ENCODE data around the gene IKBKE. TPM values are rescaled to one million over a fixed set of nuclear protein-coding genes. Genes with fewer than 3 reads are reported as not detected.

IKBKE gene
- total and polyA plus RNA-seq, 2 donors from 2014 or later = 3.4 to 14.5 TPM

DNA sequence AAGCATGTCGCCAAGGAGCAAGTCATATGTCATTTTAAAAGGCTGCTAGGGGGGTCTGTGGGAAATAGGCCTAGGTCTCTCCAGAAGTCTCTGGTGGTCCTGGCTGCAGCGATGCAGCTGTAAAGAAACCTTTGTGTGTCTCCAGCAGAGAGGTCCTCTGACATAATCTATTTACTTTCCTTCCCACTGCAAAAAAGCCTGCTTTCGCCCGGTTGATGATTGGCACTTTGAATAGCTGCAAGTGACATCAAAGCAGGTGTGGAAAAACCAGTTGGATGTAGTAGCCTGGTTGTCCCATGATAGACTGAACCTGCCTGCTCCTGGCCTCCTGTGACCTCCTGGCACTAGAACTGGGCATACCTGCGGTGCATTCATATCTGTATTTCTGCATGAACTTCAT is 50.9 kb downstream of the IKBKE start:
- DNase-seq (peak in 1 of 5 donors; percentile 32), FAIRE-seq (no peak)
- H3K4me1 ChIP-seq (ENCODE audit: control insufficient read depth in 2 of 3, insufficient read depth in 2 of 3, low read depth in 1 of 3, low read length in 3 of 3) = peaks cover 0 to 2% (median 0%) of the 10 kb centered on the region in 3 donors
- H3K4me3 ChIP-seq (ENCODE audit: low read length in 3 of 3) = no peak overlapping the region
- H3K9me3 ChIP-seq (ENCODE audit: control insufficient read depth in 2 of 3, insufficient read depth in 1 of 3, low read length in 3 of 3) = no peaks in the 10 kb centered on the region
- intact Hi-C loops (cut with DNase I) = no loop called here
- H3K27me3 ChIP-seq (ENCODE audit: control insufficient read depth, insufficient read depth, low read length) = no peaks in the 10 kb centered on the region
- no peak overlapping the region for H3K9ac ChIP-seq (ENCODE audit: low read length in 3 of 3)
- TF ChIP-seq, protein P1, sequence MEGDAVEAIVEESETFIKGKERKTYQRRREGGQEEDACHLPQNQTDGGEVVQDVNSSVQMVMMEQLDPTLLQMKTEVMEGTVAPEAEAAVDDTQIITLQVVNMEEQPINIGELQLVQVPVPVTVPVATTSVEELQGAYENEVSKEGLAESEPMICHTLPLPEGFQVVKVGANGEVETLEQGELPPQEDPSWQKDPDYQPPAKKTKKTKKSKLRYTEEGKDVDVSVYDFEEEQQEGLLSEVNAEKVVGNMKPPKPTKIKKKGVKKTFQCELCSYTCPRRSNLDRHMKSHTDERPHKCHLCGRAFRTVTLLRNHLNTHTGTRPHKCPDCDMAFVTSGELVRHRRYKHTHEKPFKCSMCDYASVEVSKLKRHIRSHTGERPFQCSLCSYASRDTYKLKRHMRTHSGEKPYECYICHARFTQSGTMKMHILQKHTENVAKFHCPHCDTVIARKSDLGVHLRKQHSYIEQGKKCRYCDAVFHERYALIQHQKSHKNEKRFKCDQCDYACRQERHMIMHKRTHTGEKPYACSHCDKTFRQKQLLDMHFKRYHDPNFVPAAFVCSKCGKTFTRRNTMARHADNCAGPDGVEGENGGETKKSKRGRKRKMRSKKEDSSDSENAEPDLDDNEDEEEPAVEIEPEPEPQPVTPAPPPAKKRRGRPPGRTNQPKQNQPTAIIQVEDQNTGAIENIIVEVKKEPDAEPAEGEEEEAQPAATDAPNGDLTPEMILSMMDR (IDR thresholded peaks at IDR 0.05; ENCODE audit: borderline replicate concordance, extremely low read depth, insufficient read depth) = no peak
- no peaks in the 10 kb centered on the region for H3K36me3 ChIP-seq (ENCODE audit: control insufficient read depth in 2 of 3, insufficient read depth in 3 of 3, low read length in 3 of 3)
- no peak overlapping the region for H3K27ac ChIP-seq (ENCODE audit: low read depth in 2 of 2, low read length in 2 of 2)

DNA sequence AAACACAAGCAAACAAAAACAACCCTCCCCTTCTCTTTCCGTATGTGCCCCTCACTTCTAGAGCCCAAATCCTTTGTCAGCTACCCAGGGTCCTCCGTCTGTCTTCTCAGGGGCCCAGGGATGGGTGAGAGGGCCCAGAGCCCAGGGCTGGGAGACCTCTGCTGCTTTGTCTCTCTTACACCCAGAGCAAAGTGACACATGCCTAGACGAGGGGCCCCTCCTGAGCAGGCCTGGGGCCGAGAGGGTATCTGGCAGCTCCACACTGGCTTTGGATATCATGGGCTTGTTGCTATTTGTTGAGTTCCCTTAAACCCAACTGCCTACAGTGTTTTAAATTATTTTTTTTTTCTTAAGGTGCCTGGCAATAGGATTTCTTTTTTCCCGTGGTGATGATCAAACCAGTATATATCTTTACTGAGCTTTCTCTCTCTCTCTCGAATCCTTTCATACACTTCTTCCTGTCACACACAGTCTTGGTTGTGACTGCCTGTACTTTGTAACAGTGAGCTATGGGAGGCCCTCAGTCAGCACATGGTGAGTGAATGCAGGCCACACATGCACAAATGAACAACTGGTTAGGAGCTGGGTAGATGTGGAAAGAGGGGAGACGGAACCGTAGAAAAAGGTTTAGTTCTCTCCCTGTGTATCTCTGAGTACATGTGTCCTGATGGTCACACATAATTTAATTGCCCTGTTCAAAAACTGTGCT is 51.6 kb downstream of the IKBKE start:
- no peaks in the 10 kb centered on the region for H3K9me3 ChIP-seq (ENCODE audit: control insufficient read depth in 2 of 3, insufficient read depth in 1 of 3, low read length in 3 of 3)
- no peak overlapping the region for H3K27ac ChIP-seq (ENCODE audit: low read depth in 2 of 2, low read length in 2 of 2)
- DNase-seq (no peak), FAIRE-seq (no peak)
- TF ChIP-seq, protein P1 (IDR thresholded peaks at IDR 0.05; ENCODE audit: borderline replicate concordance, extremely low read depth, insufficient read depth) = no peak
- no peak overlapping the region for H3K4me3 ChIP-seq (ENCODE audit: low read length in 3 of 3)
- peaks cover 0 to 4% (median 0%) of the 10 kb centered on the region in 3 donors for H3K4me1 ChIP-seq (ENCODE audit: control insufficient read depth in 2 of 3, insufficient read depth in 2 of 3, low read depth in 1 of 3, low read length in 3 of 3)
- intact Hi-C loops (cut with DNase I) = no loop called here
- no peaks in the 10 kb centered on the region for H3K27me3 ChIP-seq (ENCODE audit: control insufficient read depth, insufficient read depth, low read length)
- H3K9ac ChIP-seq (ENCODE audit: low read length in 3 of 3) = no peak overlapping the region
- H3K36me3 ChIP-seq (ENCODE audit: control insufficient read depth in 2 of 3, insufficient read depth in 3 of 3, low read length in 3 of 3) = no peaks in the 10 kb centered on the region

DNA sequence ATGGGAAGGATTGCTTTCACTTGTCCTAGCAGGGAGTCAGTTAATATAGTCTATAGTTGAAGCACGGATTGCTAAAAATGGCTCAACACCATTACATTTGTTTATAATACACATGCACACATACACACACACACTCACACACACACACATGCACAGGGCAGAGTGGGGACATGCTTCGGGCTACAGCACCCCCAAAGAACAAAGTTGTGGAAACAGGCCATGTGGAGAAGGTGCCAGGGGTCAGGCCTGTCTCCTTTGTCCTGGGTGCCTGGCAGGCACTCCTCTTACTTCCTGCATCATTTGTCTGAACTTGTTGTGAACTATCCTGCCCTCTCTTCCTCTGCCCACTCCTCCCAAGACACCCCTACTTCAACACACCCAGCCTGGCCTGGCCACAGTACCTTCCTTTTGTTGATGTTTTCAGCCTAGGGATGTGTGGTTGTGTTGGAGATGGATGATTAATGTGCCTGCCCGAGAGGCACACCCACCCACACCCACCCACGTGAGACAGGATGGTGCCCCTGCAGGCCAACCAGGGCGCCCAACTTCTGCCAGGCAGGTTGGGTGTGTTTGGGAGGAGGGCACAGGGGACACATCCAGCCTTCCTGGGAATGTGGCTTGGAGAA is 54.6 kb downstream of the IKBKE start:
- no peak overlapping the region for H3K27ac ChIP-seq (ENCODE audit: low read depth in 2 of 2, low read length in 2 of 2)
- FAIRE-seq (no peak), DNase-seq (no peak)
- H3K36me3 ChIP-seq (ENCODE audit: control insufficient read depth in 2 of 3, insufficient read depth in 3 of 3, low read length in 3 of 3) = no peaks in the 10 kb centered on the region
- H3K9ac ChIP-seq (ENCODE audit: low read length in 3 of 3) = no peak overlapping the region
- H3K27me3 ChIP-seq (ENCODE audit: control insufficient read depth, insufficient read depth, low read length) = no peaks in the 10 kb centered on the region
- H3K4me1 ChIP-seq (ENCODE audit: control insufficient read depth in 2 of 3, insufficient read depth in 2 of 3, low read depth in 1 of 3, low read length in 3 of 3) = peaks cover 0 to 4% (median 0%) of the 10 kb centered on the region in 3 donors
- H3K4me3 ChIP-seq (ENCODE audit: low read length in 3 of 3) = no peak overlapping the region
- H3K9me3 ChIP-seq (ENCODE audit: control insufficient read depth in 2 of 3, insufficient read depth in 1 of 3, low read length in 3 of 3) = no peaks in the 10 kb centered on the region
- intact Hi-C loops (cut with DNase I) = no loop called here
- TF ChIP-seq, protein P1 (IDR thresholded peaks at IDR 0.05; ENCODE audit: borderline replicate concordance, extremely low read depth, insufficient read depth) = no peak
